H1 (cell line): ENCODE data around the gene CDC40. TPM values are rescaled to one million over a fixed set of nuclear protein-coding genes. Genes with fewer than 3 reads are reported as not detected.

ENCODE experiments used
- JUND ChIP-seq: IDR thresholded peaks from 2 replicates; pipeline ENCODE4 v1.6.1; 2011; ENCODE audit warnings: mild to moderate bottlenecking, improper control_type of control experiment, low read length
- POLR2AphosphoS5 ChIP-seq: IDR thresholded peaks from 2 replicates; pipeline ENCODE4 v1.6.1; 2011; ENCODE audit warnings: low read depth, low read length
- USF2 ChIP-seq: IDR thresholded peaks from 2 replicates; pipeline ENCODE4 v1.6.1; 2011; ENCODE audit warnings: low read length, improper control_type of control experiment
- polyA plus RNA-seq, 7 experiments: library from polyadenylated mRNA; depleted of rRNA in 3 of 7; stranded (reverse) in 5 of 7; unstranded in 2 of 7; fragments of >200 nt in 5 of 7; fragments of 200-250 nt in 2 of 7; gene quantifications; 1 replicate in 5 of 7; 2 replicates in 1 of 7; 4 replicates in 1 of 7; pipeline versions ENCODE4 v1.2.1 to v1.2.3, GENCODE V29; 2011 to 2013; ENCODE audit warnings: missing spikeins in 2 of 7, mixed read lengths in 2 of 7
- total RNA-seq: library from RNA; stranded (reverse); fragmentation: NEBNext Ultra II Directional; extraction: Animal tissue kit (Norgen Biotek cat#: 25700); gene quantifications from 2 replicates; pipeline ENCODE4 v1.2.1, GENCODE V29; 2021

CDC40 gene
- total and polyA plus RNA-seq, 2 of the 8 experiments (the other 6 are each of a cell fraction or from before 2014, with no cell fraction given), result 7.3 to 27.2 TPM

- TF ChIP-seq POLR2AphosphoS5 (no peak), USF2 (no peak), JUND (no peak)
Measured at GRCh38 chr6:110173506-110174132, 6.6 kb upstream of the CDC40 start (continued).
